SK-N-SH treated with all-trans-retinoic acid at 6 μM for 48 hours (cell line): ENCODE measurements around the gene DOHH.

ENCODE experiments used
- ARNTL ChIP-seq: fragments of 450-650 bp; formaldehyde crosslinking; IDR thresholded peaks from 2 replicates; pipeline ENCODE4 v1.5.0; 2020; ENCODE audit warnings: low read depth, mild to moderate bottlenecking, moderate library complexity, borderline replicate concordance
- BACH2 ChIP-seq: fragments of 250-450 bp; sonication (Bioruptor Pico); IDR thresholded peaks from 2 replicates; pipeline ENCODE4 v1.9.0; 2021; ENCODE audit warnings: mild to moderate bottlenecking, borderline replicate concordance
- CREB5 ChIP-seq: fragments of 250-450 bp; sonication (Bioruptor Pico); IDR thresholded peaks from 2 replicates; pipeline ENCODE4 v1.5.1; 2020; ENCODE audit warnings: low read depth, mild to moderate bottlenecking, moderate library complexity
- ISL1 ChIP-seq: fragments of 250-450 bp; sonication (Bioruptor Pico); IDR thresholded peaks from 2 replicates; pipeline ENCODE4 v2.1.2; 2022; ENCODE audit warnings: mild to moderate bottlenecking, moderate library complexity
- PPARA ChIP-seq: fragments of 250-450 bp; sonication (Bioruptor Pico); IDR thresholded peaks from 2 replicates; pipeline ENCODE4 v1.5.0; 2020; ENCODE audit warnings: mild to moderate bottlenecking, borderline replicate concordance
- RARB ChIP-seq: fragments of 250-450 bp; sonication (Bioruptor Pico); IDR thresholded peaks from 2 replicates; pipeline ENCODE4 v1.8.0; 2021; ENCODE audit warnings: mild to moderate bottlenecking, moderate library complexity
- TCF4 ChIP-seq: fragments of 250-450 bp; sonication (Bioruptor Pico); IDR thresholded peaks from 2 replicates; pipeline ENCODE4 v1.8.0; 2021; ENCODE audit warnings: mild to moderate bottlenecking, moderate library complexity, borderline replicate concordance
- ZFP3 ChIP-seq: fragments of 250-450 bp; sonication (Bioruptor Pico); IDR thresholded peaks from 2 replicates; pipeline ENCODE4 v1.5.0; 2020; ENCODE audit warnings: mild to moderate bottlenecking, moderate library complexity
- ZNF70 ChIP-seq: fragments of 450-650 bp; formaldehyde crosslinking; IDR thresholded peaks from 2 replicates; pipeline ENCODE4 v1.5.0; 2020; ENCODE audit warnings: mild to moderate bottlenecking, moderate library complexity
- TF ChIP-seq, protein P1 (sequence below): fragments of 250-450 bp; sonication (Bioruptor Pico); IDR thresholded peaks from 2 replicates; pipeline ENCODE4 v1.8.0; 2020; ENCODE audit warnings: mild to moderate bottlenecking, moderate library complexity, borderline replicate concordance

DNA sequence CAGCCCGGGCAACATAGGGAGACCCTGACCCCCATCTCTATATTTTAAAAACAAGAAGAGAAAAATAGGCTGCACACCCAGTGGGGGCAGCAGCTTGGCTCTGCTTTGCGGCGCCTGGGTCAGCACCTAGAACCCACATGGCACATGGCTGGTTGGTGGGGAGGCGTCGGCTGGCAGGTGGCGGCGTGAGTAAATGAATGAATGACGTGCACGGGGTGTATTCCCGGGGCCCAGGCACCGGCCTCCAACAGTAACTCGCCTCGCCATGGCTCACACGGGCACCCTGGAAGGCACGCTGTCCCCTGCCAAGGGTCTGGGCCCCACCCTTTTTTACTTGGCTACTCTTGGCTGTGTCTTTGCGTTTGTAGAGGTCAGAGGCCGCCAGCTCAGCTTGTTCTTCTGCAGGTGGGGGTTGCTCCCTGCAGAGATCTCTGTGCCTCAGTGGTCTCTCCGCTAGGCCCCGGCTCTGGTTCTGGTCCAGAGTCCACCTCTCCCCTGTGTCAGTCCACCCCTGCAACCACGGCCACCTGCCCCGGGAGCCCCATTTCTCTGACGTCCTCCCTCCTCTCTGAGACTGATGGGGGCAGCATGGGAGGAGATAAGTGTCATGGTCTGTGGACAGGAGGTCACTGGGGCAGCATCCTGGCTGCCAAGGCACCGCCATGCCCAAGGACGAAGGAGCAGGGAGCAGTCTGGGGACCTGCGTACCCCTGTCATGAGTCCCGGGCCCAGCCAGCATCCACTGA lies 11.2 kb upstream of the DOHH start:
- TF ChIP-seq ISL1 (CRISPR knock-in tag): no peak
- TF ChIP-seq PPARA (CRISPR knock-in tag): no peak
- no peak for TF ChIP-seq ZNF70 (CRISPR knock-in tag)
- TF ChIP-seq ARNTL: no peak
- no peak for TF ChIP-seq RARB (CRISPR knock-in tag)
- TF ChIP-seq, protein P1, sequence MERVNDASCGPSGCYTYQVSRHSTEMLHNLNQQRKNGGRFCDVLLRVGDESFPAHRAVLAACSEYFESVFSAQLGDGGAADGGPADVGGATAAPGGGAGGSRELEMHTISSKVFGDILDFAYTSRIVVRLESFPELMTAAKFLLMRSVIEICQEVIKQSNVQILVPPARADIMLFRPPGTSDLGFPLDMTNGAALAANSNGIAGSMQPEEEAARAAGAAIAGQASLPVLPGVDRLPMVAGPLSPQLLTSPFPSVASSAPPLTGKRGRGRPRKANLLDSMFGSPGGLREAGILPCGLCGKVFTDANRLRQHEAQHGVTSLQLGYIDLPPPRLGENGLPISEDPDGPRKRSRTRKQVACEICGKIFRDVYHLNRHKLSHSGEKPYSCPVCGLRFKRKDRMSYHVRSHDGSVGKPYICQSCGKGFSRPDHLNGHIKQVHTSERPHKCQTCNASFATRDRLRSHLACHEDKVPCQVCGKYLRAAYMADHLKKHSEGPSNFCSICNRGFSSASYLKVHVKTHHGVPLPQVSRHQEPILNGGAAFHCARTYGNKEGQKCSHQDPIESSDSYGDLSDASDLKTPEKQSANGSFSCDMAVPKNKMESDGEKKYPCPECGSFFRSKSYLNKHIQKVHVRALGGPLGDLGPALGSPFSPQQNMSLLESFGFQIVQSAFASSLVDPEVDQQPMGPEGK (CRISPR knock-in tag): no peak
- no peak for TF ChIP-seq ZFP3 (CRISPR knock-in tag)
- TF ChIP-seq CREB5 (CRISPR knock-in tag): no peak
- TF ChIP-seq BACH2 (CRISPR knock-in tag): no peak
- no peak for TF ChIP-seq TCF4
